BLaER1 treated with 17β-estradiol and CSF1 and Interleukin-3, amounts not matched to agents 10 nM and 100 nM (cell line): ENCODE data around the gene CIZ1.

Source experiments
- H3K27ac ChIP-seq, 11 experiments: shearing (Covaris generic); formaldehyde crosslinking; 2 replicates each; pipeline ENCODE4 v1.8.1; 2022
- H3K27me3 ChIP-seq, 11 experiments: shearing (Covaris generic); formaldehyde crosslinking; 2 replicates each; pipeline ENCODE4 v1.8.1; 2022
- H3K36me3 ChIP-seq, 11 experiments: shearing (Covaris generic); formaldehyde crosslinking; 2 replicates each; pipeline ENCODE4 v1.8.1; 2022
- H3K4me1 ChIP-seq, 10 experiments: shearing (Covaris generic); formaldehyde crosslinking; 2 replicates each; pipeline ENCODE4 v1.8.1; 2022
- H3K4me2 ChIP-seq, 11 experiments: shearing (Covaris generic); formaldehyde crosslinking; 2 replicates each; pipeline ENCODE4 v1.8.1; 2022
- H3K4me3 ChIP-seq, 10 experiments: shearing (Covaris generic); formaldehyde crosslinking; 2 replicates each; pipeline ENCODE4 v1.8.1; 2022
- H3K9ac ChIP-seq, 11 experiments: shearing (Covaris generic); formaldehyde crosslinking; 2 replicates each; pipeline ENCODE4 v1.8.1; 2022
- H3K9me3 ChIP-seq, 11 experiments: shearing (Covaris generic); formaldehyde crosslinking; replicated peaks in 1 of 11; 2 replicates each; pipeline ENCODE4 v1.8.1; 2022
- H4K20me1 ChIP-seq, 11 experiments: shearing (Covaris generic); formaldehyde crosslinking; 2 replicates each; pipeline ENCODE4 v1.8.1; 2022
- Cebpa-rat ChIP-seq, 11 experiments: shearing (Covaris generic); IDR thresholded peaks; 2 replicates each; pipeline ENCODE4 v1.8.1; 2022

CIZ1 gene

DNA sequence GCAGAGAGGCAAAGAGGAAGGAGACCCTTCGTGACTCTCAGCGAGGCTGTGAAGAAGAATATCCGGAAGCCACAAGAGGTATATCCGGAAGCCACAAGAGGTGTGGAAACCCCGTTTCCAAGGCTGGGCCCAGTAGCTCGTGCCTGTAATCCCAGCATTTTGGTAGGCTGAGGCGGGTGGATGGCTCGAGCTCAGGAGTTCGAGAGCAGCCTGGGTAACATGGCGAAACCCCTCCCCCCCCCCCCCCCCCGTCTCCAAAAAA lies 31.9 kb downstream of the CIZ1 start:
- no peak for TF ChIP-seq Cebpa-rat (IDR thresholded peaks at IDR 0.05)
- peak overlapping the region; percentile 79 to 97 (median 92) for H3K4me3 ChIP-seq
- peak overlapping the region; percentile 49 to 86 (median 76) for H3K4me2 ChIP-seq
- peak overlapping the region; percentile 38 to 77 (median 64); a peak in 20 of 22 replicates for H3K27ac ChIP-seq
- H4K20me1 ChIP-seq = peaks cover 0 to 41% (median 37%) of the 10 kb centered on the region in 11 experiments; a peak in 19 of 22 replicates
- peaks cover 18 to 45% (median 25%) of the 10 kb centered on the region in 10 experiments for H3K4me1 ChIP-seq
- H3K36me3 ChIP-seq = peaks cover 14 to 29% (median 28%) of the 10 kb centered on the region in 11 experiments; a peak in 21 of 22 replicates
- no peaks in the 10 kb centered on the region for H3K27me3 ChIP-seq
- H3K9me3 ChIP-seq = no peaks in the 10 kb centered on the region
- H3K9ac ChIP-seq = peak overlapping the region; percentile 61 to 88 (median 72); a peak in 20 of 22 replicates

DNA sequence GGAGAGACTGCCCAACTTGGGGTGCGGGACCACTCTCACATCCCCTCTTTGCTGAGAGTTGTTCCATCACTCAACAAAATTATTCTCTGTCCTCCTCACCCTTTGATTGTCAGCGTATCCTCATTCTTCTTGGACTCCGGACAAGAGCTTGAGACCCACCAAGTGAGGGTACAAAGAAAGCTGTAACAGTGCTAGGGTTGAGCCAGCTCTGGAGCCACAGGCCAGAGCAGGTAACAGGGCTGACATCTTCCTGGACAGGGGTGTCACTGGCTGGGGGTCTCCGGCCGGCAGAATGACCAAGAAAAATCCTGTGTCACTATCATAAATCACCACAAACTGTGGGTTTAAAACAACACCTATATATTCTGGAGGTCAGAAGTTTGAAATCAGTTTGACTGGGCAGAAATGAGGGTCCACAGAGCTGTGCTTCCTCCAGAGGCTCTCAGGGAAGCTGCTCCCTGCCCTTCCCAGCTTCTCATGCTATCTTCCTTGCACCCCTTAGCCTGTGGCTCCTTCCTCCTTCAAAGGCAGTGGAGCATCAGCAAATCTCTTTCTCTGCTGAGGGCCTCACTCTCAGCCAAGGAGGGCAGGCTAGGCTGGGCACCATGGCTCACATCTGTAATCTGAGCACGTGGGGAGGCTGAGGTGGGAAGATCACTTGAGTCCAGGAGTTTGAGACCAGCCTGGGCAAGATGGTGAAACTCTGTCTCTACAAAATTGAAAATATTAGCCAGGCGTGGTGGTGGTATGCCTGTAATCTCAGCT lies 35.5 kb downstream of the CIZ1 start:
- Histone ChIP-seq H3K9ac (no peak overlapping the region), H3K4me3 (no peak overlapping the region), H3K27ac (no peak overlapping the region), H3K36me3 (no peaks in the 10 kb centered on the region), H3K4me1 (peaks cover 8 to 10% (median 10%) of the 10 kb centered on the region in 10 experiments; a peak in 19 of 20 replicates), H4K20me1 (peaks cover 0 to 5% (median 2%) of the 10 kb centered on the region in 11 experiments; a peak in 10 of 22 replicates), H3K4me2 (no peak overlapping the region), H3K27me3 (no peaks in the 10 kb centered on the region), H3K9me3 (no peaks in the 10 kb centered on the region)
- no peak for TF ChIP-seq Cebpa-rat (IDR thresholded peaks at IDR 0.05)

GRCh38 chr9:128153947-128154695 lies 37.3 kb downstream of the CIZ1 start:
- Histone ChIP-seq H3K27ac (no peak overlapping the region), H4K20me1 (no peaks in the 10 kb centered on the region), H3K36me3 (no peaks in the 10 kb centered on the region), H3K9ac (no peak overlapping the region), H3K27me3 (no peaks in the 10 kb centered on the region), H3K4me1 (peaks cover 0 to under 1% (median 0%) of the 10 kb centered on the region in 10 experiments; a peak in 5 of 20 replicates), H3K4me2 (no peak overlapping the region), H3K9me3 (no peaks in the 10 kb centered on the region), H3K4me3 (no peak overlapping the region)
- no peak for TF ChIP-seq Cebpa-rat (IDR thresholded peaks at IDR 0.05)

- no peak overlapping the region for H3K4me3 ChIP-seq
- H3K9ac ChIP-seq = no peak overlapping the region
- no peaks in the 10 kb centered on the region for H3K27me3 ChIP-seq
- no peaks in the 10 kb centered on the region for H3K4me1 ChIP-seq
- H3K36me3 ChIP-seq = no peaks in the 10 kb centered on the region
- H3K9me3 ChIP-seq = no peaks in the 10 kb centered on the region
- H3K4me2 ChIP-seq = no peak overlapping the region
- H3K27ac ChIP-seq = no peak overlapping the region
- H4K20me1 ChIP-seq = no peaks in the 10 kb centered on the region
- TF ChIP-seq Cebpa-rat (IDR thresholded peaks at IDR 0.05) = no peak
These were observed 38.1 kb downstream of the CIZ1 start for GRCh38 chr9:128153060-128153946.

DNA sequence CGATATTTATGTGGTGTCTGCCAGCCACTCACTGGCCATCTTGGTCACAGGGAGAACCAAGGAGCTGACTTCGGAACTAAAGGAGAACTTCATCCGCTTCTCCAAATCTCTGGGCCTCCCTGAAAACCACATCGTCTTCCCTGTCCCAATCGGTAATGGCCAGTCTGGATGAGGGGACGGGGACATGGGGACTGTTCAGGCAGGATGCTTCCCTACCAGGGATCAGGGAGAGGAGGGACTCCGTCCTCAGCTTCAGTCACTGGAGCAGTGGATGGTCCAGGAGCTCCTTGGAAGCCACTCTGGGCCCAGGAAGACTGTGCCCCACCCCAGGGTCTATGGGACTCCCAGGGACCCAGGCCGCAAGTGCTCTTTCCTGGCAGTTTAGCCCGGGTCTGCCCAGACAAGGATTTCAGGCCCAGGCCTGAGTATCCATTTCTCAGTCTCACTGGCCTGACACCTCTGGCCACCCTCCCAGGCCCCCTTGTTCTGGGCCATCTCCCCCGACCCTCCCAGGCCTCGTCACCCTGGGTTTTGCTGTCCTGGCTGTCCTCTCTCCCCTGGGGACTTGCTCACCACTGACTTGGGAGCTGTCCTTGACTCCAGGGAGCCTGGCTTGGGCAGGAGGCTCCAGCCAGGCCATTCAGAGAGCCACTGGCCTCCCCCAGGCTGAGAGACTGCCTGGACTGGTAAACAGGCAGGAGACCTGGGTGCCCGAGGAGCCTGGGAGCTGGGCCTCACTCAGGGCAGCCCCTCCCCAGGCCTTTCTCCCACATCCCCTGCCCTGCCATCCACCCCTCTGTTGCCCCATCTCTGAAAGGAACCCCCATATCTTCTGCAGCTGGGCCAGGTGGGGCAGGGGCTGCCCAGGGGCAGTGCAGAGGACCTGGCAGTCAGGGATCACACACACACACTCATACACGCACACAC lies 39.0 kb downstream of the CIZ1 start:
- no peaks in the 10 kb centered on the region for H3K27me3 ChIP-seq
- no peak overlapping the region for H3K4me3 ChIP-seq
- H3K4me1 ChIP-seq = no peaks in the 10 kb centered on the region
- no peak overlapping the region for H3K27ac ChIP-seq
- H4K20me1 ChIP-seq = no peaks in the 10 kb centered on the region
- H3K9me3 ChIP-seq = no peaks in the 10 kb centered on the region
- H3K36me3 ChIP-seq = no peaks in the 10 kb centered on the region
- H3K9ac ChIP-seq = 0 out of 22 replicates have a peak overlapping the region, but pooled peaks of 2 of the 11 experiments have one; percentile 2 to 22
- H3K4me2 ChIP-seq = no peak overlapping the region
- TF ChIP-seq Cebpa-rat (IDR thresholded peaks at IDR 0.05) = no peak

GRCh38 chr9:128151309-128152132 lies 39.9 kb downstream of the CIZ1 start:
- peaks cover 0 to 8% (median 0%) of the 10 kb centered on the region in 10 experiments; a peak in 4 of 20 replicates for H3K4me1 ChIP-seq
- H3K27ac ChIP-seq = no peak overlapping the region

DNA sequence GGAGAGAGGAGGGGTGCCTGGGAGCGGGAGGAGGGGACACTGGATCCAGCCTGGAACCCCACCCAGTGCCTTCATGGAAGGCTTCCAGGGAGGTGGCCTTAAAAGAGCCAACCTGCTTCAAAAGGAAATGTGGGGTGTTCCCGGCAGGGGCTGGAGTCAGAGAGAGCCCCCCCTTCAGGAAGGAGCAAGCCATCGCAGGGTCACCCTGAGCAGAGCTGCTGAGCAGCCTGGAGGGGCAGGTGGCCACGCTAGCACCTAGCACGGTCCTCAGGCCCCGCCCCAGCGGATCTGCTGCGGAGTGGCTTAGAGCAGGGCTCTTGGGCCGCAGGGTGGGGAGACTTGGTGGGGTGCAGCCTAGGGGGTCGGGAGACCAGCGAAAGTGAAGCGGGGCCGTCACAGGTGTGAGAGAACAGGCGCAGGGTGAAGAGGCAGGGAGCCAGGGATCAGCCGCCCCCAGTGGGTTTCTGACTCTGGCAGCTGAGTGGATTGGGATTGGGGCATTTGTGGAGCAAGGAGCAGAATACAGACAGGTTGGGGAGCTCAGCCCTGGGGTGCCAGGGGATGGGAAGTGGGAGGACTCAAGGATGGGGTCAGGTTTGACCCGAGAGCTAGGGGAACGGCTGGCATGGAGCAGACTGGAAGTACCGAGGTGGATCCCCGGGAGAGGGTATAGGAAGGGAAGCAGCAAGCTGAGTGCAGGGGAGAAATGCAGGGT lies 40.6 kb downstream of the CIZ1 start:
- Histone ChIP-seq H3K27me3 (no peaks in the 10 kb centered on the region), H3K9ac (no peak overlapping the region), H3K4me2 (no peak overlapping the region), H3K4me3 (no peak overlapping the region), H3K9me3 (no peaks in the 10 kb centered on the region), H4K20me1 (no peaks in the 10 kb centered on the region), H3K27ac (no peak overlapping the region), H3K4me1 (peaks cover 0 to 15% (median 7%) of the 10 kb centered on the region in 10 experiments; a peak in 14 of 20 replicates), H3K36me3 (no peaks in the 10 kb centered on the region)
- TF ChIP-seq Cebpa-rat (IDR thresholded peaks at IDR 0.05) = no peak

More at GRCh38 chr9:128151309-128152132, 39.9 kb downstream of the CIZ1 start:
- TF ChIP-seq Cebpa-rat (IDR thresholded peaks at IDR 0.05) = no peak
- H3K36me3 ChIP-seq = no peaks in the 10 kb centered on the region
- no peaks in the 10 kb centered on the region for H3K9me3 ChIP-seq
- H4K20me1 ChIP-seq = no peaks in the 10 kb centered on the region
- no peak overlapping the region for H3K4me2 ChIP-seq
- H3K4me3 ChIP-seq = no peak overlapping the region
- H3K27me3 ChIP-seq = no peaks in the 10 kb centered on the region
- no peak overlapping the region for H3K9ac ChIP-seq
